Measurements from ENCODE around the gene ADCY1.

DNA sequence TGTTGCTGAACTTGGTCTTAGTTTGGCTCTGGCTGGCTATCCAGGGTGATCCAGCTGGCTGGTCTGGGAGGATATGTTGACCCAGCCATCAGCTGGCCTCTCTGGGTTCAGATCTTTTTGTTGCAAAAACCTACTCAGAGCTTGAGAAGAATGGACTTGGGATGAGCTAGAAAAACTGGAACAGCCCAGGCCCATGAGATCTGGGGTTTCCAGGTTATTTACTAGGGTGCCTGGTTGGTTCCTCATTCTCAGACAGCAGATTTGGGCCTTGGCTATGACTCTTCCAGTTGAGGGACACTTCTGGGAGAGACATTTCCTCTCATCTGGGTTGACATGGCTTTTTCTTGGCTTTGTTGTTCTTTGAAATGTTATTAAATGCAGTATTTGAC lies 116.6 kb downstream of the ADCY1 start:
- TF ChIP-seq ZNF274 (IDR thresholded peaks at IDR 0.05; ENCODE audit: low read depth, low read length), result no peak
- TF ChIP-seq SUZ12 (IDR thresholded peaks at IDR 0.05; ENCODE audit: extremely low read depth, insufficient read depth, insufficient read length), result no peak
- TF ChIP-seq YY1 (IDR thresholded peaks at IDR 0.05; ENCODE audit: insufficient read depth, insufficient read length), result no peak

Measured in NT2/D1 (cell line).